Measurements from ENCODE around the gene TAF5L.
"Not testable (repeated sequence)": the region's sequence is repeated elsewhere in the genome, so short reads cannot be mapped to it uniquely, and the experiment has no call there.

Gene TAF5L

GRCh38 chr1:229603371-229604005 lies 22.4 kb downstream of the TAF5L start:
- no peak for DNase-seq (ENCODE audit: low spot score)

GRCh38 chr1:229600229-229600628 lies 25.7 kb downstream of the TAF5L start:
- DNase-seq (ENCODE audit: low spot score): no peak

- no peak for DNase-seq (ENCODE audit: low spot score)
Observed at GRCh38 chr1:229599218-229599954, 26.5 kb downstream of the TAF5L start.

GRCh38 chr1:229597877-229598276 lies 28.0 kb downstream of the TAF5L start:
- DNase-seq (ENCODE audit: low spot score): no peak

GRCh38 chr1:229596925-229597699 lies 28.8 kb downstream of the TAF5L start:
- DNase-seq (ENCODE audit: low spot score): no peak

- DNase-seq (ENCODE audit: low spot score): not testable (repeated sequence)
Observed at GRCh38 chr1:229595876-229596275, 30.0 kb downstream of the TAF5L start.

DNA sequence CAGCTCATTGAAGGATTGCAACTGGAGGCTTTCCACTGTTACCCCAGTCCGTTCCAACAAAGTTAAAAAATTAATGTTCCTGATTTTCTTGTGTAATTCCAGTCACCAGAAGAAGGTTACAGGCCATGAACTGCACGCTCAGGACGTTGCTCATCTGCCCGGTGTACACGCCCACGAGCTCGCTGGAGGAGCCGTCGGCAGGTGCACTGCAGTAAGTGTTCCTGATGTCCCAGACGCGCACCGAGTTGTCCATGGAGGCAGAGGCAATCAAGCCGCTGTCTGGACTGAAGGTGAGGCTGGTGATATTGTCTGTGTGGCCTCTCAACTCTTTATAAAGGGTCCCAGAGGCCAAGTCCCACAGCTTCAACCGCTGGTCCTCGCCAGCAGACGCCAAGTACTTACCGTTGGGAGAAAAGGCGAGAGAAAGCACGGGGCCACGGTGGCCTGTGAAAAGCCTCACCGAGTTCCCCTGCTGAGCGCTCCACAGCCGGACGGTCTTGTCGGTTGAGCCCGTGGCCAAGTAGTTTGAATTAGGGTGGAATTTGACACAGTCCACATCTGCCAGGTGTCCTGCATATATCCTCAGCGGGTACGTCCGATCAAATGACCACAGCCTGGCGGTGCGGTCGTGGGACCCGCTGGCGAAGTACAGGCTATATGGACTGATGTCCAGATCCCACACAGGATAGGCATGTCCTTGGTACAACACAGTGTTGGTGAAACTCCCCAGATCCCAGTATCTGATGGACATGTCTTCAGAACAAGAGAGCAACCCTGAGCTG lies 31.5 kb downstream of the TAF5L start:
- no peak for DNase-seq (ENCODE audit: low spot score)

DNA sequence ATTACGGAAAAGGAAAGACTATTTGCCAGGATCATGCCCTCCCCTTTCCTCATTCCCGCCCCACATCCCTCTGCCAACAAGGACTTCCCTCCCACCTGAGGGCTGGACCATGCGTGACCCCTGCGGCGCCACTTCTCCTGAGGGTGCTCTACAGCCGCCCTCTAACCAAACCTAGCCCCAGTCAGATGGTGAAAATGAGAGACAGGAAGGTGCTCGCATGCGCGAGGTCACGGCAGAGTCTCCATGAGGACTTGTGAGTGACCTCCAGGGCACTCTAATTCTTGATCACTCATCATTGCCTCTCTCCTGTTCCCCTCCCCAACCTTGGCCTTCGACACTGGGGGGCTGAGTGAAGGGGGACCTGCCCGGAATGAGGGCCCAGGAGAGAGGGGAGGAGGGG lies 32.1 kb downstream of the TAF5L start:
- DNase-seq (ENCODE audit: low spot score): no peak

DNA sequence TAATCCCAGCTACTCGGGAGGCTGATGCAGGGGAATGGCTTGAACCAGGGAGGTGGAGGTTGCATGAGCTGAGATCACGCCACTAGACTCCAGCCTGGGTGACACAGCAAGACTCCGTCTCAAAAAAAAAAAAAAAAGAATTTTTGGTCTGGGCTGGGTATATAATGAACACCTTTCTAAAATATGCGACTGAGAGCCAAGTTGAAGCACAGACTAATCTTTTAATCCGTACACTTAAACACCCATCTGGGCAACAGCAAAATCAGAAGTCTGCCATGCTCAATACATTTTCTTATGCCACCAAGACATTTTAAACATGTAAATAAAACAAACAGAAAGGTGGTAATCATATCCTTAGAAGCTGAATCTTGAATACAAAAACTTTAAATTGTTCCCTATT lies 35.8 kb downstream of the TAF5L start:
- DNase-seq (ENCODE audit: low spot score): no peak

DNA sequence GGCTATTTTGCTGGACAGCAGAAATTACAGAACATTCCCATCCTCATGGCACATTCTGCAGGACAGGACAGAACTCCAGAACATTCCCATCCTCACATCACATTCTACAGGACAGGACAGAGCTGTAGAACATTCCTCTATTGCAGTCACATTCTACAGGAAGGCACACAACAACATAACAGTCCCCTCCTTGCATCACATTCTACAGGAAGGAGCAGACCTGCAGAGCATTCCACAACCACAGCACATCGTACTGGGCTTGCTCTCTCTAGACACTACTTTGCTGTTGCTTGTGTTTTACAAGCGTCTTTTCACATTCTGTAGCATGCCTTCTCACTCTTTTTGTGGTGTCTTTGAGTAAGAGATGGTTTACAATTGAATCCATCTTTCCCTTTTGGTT lies 40.6 kb downstream of the TAF5L start:
- DNase-seq (ENCODE audit: low spot score): no peak

GRCh38 chr1:229582715-229583114 lies 43.2 kb downstream of the TAF5L start:
- no peak for DNase-seq (ENCODE audit: low spot score)

GRCh38 chr1:229582011-229582694 lies 43.8 kb downstream of the TAF5L start:
- no peak for DNase-seq (ENCODE audit: low spot score)

DNA sequence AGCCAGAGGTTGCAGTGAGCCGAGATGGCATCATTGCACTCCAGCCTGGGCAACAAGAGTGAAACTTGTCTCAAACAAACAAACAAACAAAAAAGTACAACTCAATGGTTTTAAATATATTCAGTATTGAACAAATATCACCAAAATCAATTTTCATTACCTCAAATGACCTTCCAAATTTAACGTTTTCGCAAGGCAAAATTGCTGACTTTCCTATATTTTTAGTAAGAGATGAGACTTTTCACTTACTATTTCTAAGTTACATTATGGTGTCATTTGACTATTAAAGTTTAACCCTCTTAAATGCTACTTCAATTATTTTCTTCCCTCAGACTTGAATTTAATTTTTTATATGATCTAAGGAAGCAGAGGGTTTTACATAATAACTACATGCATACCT lies 44.4 kb downstream of the TAF5L start:
- no peak for DNase-seq (ENCODE audit: low spot score)

GRCh38 chr1:229579059-229579673 lies 46.8 kb downstream of the TAF5L start:
- DNase-seq (ENCODE audit: low spot score): peak; percentile 85

DNA sequence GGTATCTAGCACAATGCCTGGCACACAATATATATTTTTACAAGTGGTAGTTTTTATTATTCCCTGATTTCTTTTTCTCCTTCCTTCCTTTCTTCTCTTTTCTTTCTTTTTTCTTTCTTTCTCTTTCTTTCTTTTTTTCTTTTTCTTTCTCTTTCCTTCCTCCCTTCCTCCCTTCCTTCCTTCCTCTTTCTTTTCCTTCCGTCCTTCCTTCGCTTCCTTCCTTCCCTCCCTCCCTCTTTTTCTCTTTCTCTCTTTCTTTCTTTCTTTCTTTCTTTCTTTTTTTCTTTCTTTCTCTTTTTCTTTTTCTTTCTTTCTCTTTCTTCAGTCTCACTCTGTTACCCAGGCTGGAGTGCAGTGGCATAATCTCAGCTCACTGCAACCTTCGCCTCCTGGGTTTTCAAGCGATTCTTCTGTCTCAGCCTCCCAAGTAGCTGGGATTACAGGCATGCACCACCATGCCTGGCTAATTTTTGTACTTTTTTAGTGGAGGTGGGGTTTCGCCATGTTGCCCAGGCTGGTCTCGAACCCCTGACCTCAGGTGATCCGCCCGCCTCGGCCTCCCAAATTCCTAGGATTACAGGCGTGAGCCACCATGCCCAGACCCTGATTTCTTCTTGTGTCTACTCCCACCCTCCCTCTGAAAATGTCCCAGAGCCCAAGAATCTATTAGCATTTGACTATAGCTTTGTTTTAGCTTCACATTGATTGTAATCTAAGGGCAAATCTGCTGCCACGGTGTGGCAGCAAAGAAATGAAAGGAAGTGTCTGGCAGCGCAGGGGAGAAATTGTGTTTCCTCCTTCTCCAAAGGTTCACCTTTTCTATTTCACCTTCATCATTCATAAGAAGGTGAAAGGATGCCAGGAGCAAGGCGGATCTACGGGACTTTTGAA lies 47.5 kb downstream of the TAF5L start:
- no peak for DNase-seq (ENCODE audit: low spot score)

DNA sequence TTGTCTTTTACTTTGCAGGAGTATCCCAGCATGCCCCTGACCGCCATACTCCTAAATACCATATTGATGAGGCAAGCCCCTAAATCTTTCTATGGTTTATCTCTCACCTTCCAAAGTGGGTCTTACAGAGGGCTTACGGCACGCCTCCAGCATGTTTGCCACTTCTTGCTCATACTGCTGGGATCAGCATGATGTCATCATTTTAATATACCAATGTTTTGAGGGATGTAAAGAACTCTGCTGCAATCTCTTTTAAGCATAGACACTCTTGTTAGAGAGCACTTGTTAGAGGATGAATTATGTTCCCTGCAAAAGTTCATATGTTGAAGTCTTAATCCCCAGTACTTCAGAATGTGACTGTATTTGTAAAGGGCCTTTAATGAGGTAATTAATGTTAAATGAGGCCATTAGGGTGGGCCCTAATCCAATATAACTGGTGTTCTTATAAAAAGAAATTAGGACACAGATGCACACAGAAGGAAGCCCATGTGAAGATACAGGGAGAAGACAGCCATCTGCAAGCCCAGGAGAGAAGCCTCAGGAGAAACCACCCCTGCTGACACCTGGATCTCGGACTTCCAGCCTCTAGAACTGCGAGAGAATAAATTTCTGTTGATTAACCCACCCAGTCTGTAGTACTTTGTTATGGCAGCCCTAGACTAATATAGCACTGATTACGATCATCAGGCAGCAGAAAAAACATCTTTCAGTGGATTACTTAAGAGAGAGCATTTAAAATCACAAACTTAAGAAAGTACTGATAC lies 51.1 kb downstream of the TAF5L start:
- DNase-seq (ENCODE audit: low spot score): no peak

GRCh38 chr1:229572286-229572685 lies 53.6 kb downstream of the TAF5L start:
- DNase-seq (ENCODE audit: low spot score): no peak

DNA sequence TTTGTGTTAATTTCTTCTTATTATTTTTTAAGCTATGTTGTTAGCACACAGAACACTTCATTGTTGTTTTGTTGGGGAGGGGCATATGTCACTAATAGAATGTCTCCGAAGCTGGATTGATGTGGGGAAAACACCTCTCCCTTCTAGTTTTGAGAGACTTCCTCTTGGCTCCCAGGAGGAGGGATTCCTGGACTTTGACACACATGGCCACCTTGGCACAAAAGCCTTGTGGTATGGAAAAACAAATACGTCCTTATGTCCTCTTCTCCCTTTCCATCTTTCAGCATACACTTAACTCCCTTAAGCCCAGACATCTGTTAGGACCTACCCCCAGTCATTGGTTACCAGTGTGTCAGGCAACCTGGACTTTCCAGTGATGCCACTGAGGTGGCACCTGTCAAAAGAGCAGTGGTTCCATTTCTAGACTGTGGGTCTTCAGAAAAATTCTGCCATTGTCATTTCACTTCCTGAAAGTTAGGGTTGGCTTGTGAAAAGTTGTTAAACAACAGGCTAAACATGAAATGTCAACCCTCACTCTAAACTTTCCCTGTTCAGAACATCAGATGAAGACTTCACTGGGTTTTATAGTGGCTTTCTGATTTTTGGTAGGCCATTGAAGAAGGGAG lies 54.9 kb downstream of the TAF5L start:
- DNase-seq (ENCODE audit: low spot score): no peak

- DNase-seq (ENCODE audit: low spot score): no peak
Observed at GRCh38 chr1:229570305-229570704, 55.6 kb downstream of the TAF5L start.

Data from COLO829 (cell line).